ENCODE data around the gene NFASC.

DNA sequence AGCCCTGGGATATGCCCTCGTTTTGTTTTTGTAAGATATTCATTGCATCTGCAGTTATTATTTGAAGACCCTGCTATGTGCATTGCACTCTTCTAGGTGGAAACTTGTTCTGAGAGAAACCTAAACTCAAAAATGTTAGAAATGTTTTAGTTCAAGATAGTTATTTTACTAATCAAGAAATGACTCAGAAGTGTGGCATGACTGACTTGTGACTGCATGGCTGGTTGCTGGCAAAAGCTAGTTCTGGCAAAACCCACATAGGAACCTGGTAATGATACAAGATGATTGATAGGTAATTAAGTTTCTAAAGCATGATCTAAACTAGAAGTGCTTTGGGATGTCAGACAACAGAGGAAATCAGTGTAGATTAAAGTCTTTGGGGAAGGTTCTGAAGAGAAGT lies 33.8 kb upstream of the NFASC start:
- TF ChIP-seq, protein P1, sequence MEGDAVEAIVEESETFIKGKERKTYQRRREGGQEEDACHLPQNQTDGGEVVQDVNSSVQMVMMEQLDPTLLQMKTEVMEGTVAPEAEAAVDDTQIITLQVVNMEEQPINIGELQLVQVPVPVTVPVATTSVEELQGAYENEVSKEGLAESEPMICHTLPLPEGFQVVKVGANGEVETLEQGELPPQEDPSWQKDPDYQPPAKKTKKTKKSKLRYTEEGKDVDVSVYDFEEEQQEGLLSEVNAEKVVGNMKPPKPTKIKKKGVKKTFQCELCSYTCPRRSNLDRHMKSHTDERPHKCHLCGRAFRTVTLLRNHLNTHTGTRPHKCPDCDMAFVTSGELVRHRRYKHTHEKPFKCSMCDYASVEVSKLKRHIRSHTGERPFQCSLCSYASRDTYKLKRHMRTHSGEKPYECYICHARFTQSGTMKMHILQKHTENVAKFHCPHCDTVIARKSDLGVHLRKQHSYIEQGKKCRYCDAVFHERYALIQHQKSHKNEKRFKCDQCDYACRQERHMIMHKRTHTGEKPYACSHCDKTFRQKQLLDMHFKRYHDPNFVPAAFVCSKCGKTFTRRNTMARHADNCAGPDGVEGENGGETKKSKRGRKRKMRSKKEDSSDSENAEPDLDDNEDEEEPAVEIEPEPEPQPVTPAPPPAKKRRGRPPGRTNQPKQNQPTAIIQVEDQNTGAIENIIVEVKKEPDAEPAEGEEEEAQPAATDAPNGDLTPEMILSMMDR (IDR thresholded peaks at IDR 0.05) = no peak
- no peak for TF ChIP-seq POLR2A (IDR thresholded peaks at IDR 0.05)
